Stimulated activated CD4-positive, alpha-beta T cell treated with anti-CD3 and anti-CD28 coated beads, Interleukin-1b, Interleukin-23, amount 100 ng/mL, for 1 hour (primary cell): ENCODE results near the gene CITED4.

ENCODE experiments used
- DNase-seq, 2 donors: peaks; one replicate each; pipeline ENCODE4 v3.0.0-alpha.2; 2020; ENCODE audit warnings: low read depth in 2 of 2

Gene CITED4

DNA sequence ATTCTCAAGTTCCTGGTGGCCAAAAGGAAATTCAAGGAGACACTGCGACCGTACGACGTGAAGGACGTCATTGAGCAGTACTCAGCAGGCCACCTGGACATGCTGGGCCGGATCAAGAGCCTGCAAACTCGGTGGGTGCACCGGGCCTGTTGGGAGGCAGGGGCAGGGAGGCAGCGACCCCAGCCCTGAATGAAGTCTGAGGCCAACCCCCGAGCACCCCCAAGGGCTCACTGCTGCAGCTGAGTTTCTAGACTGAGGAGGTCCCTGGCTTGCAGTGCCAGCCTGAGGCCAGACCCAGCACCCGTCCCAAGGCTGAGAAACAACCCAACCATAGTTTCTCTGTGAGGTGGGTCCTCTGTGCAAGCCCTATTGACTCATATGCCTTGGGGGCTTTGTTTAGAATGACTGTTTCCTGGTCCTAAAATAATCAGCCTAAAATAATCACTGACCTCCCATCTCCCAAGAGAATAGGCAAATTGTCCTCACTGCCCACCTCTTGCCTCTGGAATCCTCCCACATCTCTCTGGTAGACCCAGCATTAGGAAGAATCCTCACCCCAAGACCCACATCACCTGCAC, 27.1 kb downstream of the CITED4 start:
- no peak for DNase-seq

DNA sequence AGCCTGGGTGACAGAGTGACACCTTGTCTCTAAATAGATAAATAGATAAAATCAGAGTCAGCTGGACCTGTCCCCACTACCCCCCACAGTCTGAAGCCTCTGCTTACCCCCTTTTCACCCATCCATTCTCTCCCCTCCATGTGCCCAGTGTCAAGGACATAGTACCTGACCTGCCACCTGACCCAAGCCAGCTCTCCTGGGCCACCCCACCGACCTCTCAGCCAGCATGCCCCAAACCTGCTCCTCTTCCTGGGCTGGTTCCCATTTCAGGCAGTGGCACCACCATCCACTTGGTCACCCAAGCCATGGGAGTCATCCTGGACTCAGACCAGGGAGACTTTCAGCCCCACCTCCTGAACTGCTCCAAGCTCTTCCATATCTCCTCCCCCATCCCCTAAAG, 28.2 kb downstream of the CITED4 start:
- DNase-seq, result no peak

- DNase-seq, result no peak
These were observed 31.0 kb downstream of the CITED4 start for GRCh38 chr1:40831001-40831732.

DNA sequence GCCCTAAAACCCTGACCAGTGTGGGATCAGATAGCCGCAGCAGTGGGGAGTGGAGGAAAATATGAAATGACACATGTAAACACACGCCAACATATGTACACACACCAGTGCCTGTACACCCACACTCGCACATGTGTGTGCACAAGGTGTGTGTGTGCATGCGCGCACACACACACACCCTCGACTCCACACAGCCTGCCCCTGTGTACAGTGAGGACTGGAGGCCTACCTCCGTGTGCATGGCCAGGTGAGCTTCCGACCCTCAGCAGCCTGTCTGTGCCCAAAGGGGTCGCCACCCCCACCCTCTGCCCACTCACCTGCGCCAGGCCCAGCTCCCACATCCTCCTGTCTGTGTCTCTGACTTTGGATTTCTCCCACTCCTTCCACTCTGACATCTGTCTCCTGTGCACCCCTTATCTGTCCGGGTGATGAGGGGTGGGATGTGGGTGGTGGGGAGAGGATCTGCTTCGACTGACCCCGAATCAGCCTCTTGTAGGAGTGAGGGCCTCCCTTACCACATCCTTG, 31.7 kb downstream of the CITED4 start:
- DNase-seq, result no peak

- DNase-seq, result no peak
These were observed 32.4 kb downstream of the CITED4 start for GRCh38 chr1:40829631-40830245.

DNA sequence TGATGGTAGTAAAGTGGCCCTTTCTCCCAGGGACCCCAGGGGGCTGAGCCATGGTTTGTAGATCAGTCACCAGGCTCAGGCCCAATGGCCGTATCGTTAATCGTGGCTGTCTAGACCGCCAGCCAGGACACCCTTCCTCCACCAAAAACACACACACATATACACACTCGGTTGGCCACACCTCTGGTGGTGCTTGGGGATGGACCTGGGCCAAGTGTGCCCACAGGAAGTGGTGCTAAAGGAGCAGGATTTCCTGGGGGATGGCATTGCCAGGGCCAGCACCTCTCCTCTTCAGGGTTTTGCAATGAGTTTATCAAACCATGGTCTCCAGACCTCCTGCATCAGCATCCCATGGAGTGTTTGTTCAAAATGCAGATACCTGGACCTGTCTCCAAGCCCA, 36.2 kb downstream of the CITED4 start:
- no peak for DNase-seq

DNA sequence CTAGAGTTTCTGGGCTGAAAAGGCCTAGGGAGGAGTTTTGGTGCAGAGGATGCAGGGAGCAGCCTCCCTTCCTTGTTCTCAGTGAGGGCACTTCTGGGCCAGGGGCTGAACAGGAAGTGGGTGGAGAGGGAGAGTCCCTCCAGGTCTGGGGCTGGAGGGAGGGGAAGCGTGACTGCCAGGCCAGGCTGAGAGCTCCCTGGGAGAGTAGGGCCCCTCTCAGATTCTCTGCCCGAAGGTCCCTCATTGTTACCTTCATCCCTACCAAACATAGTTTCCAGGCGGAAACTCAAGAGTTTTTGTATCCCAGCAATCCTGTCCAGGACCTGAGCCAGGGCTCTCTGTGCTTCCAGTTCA, 36.8 kb downstream of the CITED4 start:
- no peak for DNase-seq

- no peak for DNase-seq
These were observed 37.4 kb downstream of the CITED4 start for GRCh38 chr1:40824591-40825434.

- no peak for DNase-seq
These were observed 38.2 kb downstream of the CITED4 start for GRCh38 chr1:40823983-40824382.

DNA sequence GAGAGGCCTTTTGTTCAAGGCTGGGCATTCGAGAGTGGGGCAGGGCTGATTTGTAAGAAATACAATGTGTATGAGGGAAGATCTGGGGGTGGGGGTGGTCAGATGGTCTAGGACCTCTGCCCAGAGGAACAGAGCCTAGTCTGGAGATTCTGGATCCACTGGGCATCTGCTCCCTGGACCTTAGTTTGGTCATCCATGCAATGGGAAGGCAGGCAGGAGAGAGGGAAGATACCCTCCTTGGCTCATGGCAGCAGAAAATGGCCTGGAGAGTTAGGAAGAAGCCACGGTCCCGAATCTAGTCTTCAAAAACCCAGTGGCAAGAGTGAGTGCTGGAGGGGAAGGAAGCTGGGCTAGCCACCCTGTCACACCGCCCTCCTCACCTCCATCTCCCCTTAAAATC, 38.8 kb downstream of the CITED4 start:
- no peak for DNase-seq

DNA sequence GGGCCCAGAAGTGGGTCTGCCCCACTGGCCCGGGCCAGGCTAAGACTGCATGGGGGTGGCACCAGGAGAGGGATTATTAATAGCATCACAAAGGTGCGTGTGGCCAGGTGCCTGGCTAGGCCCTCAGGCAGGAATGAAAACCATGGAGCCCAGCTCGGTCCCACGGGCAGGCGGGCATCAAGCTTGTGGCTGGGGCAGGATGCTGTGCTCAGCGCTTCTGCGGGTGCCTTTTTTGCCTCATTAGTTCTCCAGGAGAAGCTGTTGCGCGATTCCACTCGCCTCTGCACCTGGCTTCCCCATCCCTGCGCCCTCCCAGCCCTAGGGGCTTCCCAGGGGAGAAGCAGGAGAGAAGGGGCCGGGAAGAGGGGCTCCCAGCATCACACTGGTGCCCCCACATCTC, 39.3 kb downstream of the CITED4 start:
- no peak for DNase-seq

GRCh38 chr1:40820911-40821693, 41.1 kb downstream of the CITED4 start:
- no peak for DNase-seq

DNA sequence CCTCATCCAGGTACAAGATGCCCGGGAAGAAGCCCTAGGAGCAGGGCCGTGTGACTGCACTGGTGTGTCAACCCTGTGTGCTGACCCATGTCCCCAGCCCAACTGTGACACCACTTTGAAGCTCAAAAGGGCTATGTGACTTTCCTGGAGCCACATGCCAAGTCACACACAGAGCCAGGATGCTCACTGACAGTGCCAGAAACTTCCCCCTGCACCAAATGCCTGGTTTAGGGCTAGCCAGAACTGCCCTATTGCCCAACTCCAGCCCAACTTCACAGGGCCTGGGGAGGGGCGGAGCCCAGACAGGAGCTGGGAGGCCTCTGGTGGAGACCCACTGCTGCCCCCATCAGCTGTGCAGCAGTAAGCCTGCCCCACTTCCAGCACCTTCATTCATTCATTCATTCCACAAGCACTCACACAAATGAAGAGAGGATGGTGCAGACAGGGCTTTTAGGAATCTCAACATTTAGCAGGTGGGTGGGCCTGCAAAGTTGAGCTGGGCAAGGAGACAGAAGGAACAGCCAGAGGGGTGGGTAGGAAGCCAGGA, 41.8 kb downstream of the CITED4 start:
- DNase-seq, result no peak

- no peak for DNase-seq
These were observed 43.1 kb downstream of the CITED4 start for GRCh38 chr1:40819101-40819500.

- DNase-seq, result peak; percentile 71 to 72
These were observed 43.8 kb downstream of the CITED4 start for GRCh38 chr1:40818264-40818961.

DNA sequence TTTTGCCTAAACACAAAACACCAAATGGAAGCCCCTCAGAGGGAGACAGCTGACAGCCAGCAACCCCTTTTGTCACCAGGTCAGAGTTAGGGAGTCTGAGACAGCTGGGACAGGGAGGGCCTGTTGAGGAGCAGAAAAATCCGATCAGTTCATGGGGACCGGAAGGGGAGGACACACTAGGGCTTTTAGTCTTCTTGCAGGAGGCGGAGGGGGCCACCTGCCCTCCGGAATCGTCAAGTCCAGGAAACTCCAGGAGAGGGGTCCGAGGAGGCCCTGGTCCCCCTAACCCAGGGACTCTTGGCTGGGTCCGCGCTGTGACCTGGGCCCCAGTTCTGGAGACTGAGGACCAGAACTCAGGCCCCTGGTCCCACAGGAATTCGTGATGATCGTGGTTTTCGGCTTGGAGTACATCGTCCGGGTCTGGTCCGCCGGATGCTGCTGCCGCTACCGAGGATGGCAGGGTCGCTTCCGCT, 44.3 kb downstream of the CITED4 start:
- DNase-seq, result no peak

- no peak for DNase-seq
These were observed 46.7 kb downstream of the CITED4 start for GRCh38 chr1:40815420-40815819.
